HCT116 (cell line): ENCODE data around the gene NBPF12. TPM values are rescaled to one million over a fixed set of nuclear protein-coding genes. Genes with fewer than 3 reads are reported as not detected.

Source experiments
- total RNA-seq: library from RNA; stranded (reverse); gene quantifications from one replicate; pipeline ENCODE4 v1.2.1, GENCODE V29; 2021; ENCODE audit not compliant: unreplicated experiment

Gene NBPF12
- total RNA-seq, 1 experiment from 2014 or later: 12.1 TPM

Other genes with a start within 250 kb of the NBPF12 start
- gene PRKAB2, start 234.1 kb downstream of the NBPF12 start, total RNA-seq: 10.9 TPM